GM18508 (cell line): Measurements from ENCODE around the gene DOCK2.
"Not testable (repeated sequence)": the region's sequence is repeated elsewhere in the genome, so short reads cannot be mapped to it uniquely, and the experiment has no call there.

ENCODE experiments used
- ATAC-seq: cut with Tn5 transposase; IDR thresholded peaks from one replicate; pipeline ENCODE4 v1.9.1; 2021; ENCODE audit warnings: moderate number of reproducible peaks; ENCODE audit not compliant: insufficient read depth, unreplicated experiment

Gene DOCK2

DNA sequence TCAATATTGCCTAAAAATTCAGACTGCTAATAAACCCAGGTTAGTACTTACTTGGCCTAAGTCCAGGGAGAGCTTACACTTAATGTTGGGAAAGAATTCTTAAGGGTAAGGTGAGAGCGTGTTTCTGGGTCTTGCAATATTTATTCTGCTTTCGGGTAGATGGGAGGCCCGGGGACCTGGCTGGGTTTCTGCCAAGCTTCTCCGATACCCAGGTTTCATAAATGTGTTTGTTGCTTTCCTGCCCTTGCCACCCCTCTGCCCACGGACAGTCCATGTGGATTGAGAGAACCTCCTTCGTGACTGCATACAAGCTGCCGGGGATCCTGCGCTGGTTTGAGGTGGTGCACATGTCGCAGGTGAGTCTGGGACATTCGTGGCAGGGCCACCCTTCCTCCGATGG, 420.2 kb downstream of the DOCK2 start:
- no peak for ATAC-seq

DNA sequence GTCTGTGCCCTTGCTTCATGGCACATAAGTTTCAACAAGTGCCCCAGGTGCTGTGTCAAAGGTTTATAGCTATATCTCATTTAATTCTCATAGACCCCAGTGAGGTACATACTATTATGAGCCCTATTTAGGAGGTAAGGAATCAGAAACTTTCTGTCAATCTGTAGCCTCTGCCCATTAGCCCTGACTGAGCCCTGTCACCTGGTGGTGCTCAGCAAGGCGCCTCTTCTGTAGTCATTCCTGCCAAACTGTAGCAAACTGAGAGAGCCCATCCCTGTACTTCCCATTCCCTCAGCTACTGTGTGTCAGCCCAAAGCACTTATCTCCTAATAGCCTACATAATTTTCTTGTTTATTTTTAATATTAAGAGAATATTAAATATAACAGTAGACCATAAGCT, 422.1 kb downstream of the DOCK2 start:
- ATAC-seq: no peak

DNA sequence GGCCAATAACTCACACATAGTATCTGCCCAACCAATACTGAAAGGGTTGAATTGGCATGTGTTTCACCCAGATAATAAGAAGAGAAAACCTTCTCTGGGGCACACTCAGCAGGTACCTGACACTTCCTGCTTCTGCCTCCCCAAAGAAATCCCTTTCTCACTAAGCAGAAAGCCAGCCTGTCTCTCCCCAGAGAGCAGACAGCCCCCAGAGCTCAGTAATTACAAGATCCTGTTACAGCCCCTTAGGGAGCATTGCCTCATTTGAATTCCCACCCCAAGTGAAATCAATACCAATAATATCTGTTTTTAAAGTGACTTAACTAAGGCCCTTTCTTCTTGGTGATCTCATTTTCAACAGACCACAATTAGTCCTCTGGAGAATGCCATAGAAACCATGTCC, 430.1 kb downstream of the DOCK2 start:
- ATAC-seq: no peak

DNA sequence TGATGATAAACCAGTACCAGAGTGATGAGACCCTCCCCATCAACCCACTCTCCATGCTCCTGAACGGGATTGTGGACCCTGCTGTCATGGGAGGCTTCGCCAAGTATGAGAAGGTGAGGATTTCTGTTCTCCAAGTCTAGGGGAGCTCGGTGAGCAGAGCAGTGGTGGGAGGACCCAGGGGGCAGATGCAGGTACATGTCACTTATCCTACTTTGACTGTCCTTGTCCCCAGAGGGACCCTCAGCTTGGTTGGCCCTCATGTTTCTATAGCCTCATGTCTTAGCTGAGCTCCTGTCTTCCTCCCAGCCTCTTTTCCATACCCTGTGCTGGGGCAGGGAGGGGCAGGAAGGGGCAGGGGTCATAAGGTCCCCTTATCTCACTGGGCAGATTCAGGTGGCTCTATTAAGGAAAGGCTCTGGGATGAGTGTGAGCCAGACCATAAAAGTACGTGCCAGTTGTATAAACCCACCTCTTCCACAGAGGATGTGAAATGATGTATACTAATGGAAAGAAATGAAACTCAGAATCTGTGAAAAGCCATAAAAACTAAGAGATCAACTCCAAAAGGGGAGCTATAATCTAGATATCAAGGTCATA, 430.6 kb downstream of the DOCK2 start:
- ATAC-seq: no peak

DNA sequence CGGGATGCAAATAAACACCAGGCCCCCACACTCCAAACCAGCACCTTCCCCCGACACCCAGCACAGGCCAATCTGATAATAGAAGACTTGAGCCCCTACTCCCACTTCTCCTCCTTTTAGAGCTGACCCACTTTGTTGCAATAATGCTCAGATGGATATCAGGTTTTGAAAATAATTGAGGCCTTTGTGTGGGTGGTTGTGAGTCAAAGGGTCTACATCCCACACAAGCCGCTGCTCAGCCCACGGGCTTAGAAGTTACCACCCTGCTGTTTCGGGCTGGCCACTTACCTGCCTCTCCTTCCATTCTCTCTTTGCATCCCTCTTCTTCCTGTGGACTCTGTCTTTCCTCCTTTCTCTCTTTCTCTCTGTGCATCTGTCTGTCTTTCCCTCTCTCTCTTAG, 432.4 kb downstream of the DOCK2 start:
- no peak for ATAC-seq

DNA sequence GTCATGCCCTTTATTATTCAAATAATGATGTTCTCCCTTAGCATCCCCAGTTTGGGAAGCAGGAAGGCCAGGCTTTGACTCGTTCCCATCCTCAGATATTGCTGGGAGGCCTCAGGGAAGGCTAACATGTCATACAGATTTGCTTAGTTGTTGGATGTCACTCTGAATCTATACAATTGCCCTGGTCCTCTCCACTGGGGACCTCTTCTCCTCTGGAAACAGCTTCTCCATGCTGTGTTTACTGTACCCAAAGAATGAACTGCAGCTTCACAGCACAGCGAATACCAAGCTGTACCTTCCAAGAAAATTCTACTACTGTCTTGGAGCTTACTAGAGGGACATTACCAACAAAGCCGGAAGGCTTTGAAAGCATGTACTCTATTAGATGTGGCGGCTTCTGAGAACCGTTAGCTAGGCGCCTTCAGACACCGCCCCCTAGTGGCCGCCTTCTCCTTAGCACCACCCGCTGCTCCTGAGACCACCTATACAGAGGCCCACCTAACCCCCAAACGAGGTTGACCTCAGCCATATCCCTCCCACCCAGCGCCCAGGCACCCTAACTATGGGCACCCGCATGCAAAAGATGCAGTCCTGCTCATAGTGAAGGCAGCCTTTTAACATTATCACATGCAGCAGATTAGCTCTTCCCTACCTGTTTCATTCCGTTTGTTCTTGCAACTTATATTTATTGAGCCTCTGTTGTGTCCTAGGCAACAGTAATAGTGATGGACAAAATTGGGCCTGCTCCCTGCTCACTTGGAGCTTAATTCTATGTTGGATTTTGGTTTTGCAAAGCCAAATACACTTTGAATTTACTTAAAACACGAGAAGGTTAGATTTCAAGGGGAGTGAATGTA, 433.7 kb downstream of the DOCK2 start:
- ATAC-seq: no peak

DNA sequence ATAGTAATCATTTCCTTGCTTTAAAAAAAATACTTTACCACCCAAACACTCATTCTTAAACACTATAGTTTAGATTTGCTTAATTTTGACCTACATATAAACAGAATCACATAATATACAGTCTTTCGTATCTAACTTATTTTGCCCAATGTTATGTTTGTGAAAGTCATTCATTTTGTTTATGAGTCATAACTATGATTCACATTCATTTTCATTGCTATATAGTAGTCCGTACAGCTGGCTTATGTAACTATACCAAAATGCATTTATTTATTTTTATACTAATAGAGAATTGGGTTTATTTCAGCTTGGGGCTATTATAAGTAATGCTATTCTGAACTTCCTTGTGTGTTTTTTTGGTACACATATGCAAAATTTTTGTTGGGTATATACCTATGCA, 434.7 kb downstream of the DOCK2 start:
- no peak for ATAC-seq

DNA sequence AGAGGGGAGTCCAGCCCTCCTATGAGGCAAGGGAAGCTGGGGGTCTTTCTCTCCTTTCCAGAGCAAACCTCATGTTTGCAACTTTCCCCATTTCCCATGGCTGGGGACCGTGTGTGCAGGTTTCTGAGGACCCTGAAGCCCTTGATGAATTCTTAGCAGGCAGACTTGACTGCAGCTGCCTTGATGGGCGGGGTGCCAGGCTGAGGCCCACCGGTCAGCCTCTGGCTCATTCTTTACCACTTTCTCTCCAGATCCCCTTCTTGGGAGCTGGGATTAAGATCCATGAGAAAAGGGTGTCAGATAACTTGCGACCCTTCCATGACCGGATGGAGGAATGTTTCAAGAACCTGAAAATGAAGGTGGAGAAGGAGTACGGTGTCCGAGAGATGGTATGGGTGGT, 438.6 kb downstream of the DOCK2 start:
- ATAC-seq: no peak

DNA sequence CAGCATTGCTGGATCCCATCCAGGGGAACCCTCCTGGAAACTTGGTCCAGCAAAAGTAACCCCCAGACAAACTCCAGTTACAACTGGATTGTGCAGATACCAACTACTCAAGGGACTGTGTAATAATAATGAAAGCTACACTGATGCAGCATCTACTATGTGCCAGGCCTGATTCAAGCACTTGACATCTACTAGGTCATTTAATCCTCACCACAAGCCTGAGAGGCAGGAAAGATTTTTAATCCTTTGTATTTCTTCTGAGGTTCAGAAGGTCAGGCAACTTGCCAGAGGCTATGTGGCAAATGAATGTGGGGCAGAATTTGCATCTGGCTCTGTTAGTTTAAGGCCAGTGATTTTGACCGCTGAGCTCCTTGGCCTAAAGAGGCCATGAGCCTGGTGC, 439.1 kb downstream of the DOCK2 start:
- ATAC-seq: no peak

DNA sequence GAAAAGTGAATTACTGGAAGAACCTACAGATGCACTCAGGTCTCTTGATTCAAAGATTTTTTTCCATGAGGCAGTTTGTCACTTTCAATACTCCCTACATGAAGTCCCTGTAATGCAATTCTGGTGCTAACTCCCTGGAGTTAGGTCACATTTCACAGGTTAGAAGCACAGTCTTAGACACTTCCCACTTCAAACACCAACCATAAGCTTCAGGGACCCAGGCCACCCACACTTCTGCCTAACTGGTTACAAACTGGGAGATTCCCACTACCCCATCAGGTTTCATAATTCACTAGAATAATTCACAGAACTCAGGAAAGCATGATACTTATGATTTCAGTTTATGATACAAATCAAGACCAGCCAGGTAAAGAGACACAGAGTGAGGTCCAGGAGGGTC, 439.7 kb downstream of the DOCK2 start:
- ATAC-seq: no peak

DNA sequence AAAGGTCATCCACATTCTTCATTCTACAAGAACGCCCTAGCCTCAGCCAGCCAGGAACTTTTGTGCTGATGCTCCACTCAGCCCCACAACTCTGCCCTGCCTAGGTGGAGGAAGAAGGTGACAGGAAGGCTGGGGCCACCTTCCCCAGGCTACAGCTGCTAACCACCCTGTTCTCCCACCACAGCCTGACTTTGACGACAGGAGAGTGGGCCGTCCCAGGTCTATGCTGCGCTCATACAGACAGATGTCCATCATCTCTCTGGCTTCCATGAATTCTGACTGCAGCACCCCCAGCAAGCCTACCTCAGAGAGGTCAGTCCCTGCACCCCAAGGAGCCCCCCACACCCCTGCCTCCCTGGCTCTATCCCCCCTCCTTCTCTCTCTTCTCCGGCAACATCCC, 440.5 kb downstream of the DOCK2 start:
- no peak for ATAC-seq

DNA sequence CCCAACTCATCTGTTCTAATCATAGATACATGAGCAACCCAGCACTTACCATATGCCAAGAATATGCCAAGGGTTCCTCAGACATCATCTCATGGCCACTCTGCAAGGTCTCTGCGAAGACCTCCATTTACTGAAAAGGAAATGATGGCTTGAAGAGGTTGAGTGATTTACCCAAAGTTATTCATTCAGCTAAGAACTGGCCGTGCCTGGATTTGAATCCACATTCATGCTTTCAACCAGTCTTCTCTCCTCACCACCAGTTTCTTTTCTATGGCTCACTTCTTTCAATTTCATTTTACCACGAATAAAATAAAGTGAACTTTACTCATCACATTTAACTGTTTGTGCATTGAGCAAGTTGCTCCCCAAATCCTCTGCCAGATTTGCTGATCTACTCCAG, 441.4 kb downstream of the DOCK2 start:
- no peak for ATAC-seq

DNA sequence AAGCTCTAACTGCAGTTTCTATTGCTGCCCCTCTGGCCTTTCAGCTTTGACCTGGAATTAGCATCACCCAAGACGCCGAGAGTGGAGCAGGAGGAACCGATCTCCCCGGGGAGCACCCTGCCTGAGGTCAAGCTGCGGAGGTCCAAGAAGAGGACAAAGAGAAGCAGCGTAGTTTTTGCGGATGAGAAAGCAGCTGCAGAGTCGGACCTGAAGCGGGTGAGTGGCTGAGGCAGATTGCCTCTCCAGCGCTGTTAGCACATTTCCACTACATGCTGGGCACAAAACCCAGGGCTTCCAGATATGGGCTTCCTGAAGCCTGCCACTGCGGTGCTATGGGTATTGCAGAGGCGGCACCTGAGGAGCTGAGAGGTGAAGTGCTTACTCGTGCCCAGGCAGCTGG, 441.9 kb downstream of the DOCK2 start:
- no peak for ATAC-seq

DNA sequence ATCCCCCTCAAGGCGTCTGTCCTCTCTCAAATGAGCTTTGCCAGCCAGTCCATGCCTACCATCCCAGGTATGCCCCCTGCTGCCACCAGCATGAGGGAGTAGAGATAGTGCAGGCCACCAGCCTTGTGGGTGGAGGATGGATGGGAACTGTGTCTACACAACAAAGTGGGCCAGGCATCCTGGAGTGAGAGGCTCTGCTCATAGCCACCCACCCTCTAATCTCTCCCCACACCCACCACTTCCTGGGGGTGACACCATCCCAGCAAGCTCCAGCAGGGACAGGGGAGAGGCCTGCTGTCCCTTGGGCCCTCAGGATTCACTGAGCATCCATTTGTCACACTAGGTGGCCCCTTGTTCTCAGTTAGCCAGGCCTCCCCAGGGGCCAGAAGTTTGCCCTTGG, 443.1 kb downstream of the DOCK2 start:
- no peak for ATAC-seq

DNA sequence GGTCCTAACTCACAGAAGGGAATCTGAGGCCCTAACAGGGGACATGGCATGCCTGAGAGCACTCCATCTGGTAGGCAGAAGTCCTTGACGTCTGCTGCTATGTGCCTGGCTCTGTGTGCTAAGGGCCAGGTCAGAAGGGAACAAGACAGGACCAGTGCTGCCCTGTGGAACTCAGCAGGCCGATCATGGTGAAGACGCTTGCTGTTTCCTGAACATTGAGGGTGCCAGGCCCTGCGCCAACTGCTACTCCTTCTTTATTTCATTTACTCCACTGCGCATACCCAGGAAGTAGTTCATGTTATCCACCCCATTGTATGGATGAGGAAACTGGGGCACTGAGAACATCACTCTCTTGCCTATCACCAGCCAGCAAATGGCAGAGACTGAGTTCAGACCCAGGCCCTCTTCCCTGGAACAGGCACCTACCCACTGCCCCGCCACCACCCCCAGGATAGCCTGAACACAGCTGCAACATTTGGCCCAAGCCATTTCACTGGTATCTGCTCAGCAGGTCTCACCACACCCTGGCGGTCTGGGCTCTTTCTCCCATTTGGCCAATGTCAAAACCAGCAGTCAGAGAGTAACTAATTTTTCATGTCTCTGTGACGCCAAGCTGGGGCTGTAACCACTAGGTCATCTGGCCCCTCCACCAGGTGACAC, 443.8 kb downstream of the DOCK2 start:
- no peak for ATAC-seq

DNA sequence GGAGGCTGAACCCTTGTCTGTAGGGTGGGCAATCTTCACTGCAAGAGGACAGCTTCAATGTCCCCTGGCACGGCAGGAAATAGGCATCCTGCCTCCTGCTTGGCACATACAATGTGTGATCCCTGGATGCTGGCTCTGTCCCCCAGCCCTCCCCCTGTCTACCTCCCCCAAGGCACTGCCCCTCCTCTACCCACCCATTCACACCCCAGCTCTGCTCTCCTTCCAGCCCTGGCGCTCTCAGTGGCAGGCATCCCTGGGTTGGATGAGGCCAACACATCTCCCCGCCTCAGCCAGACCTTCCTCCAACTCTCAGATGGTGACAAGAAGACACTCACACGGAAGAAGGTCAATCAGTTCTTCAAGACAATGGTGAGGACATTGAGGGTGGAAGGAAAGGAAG, 444.5 kb downstream of the DOCK2 start:
- no peak for ATAC-seq

DNA sequence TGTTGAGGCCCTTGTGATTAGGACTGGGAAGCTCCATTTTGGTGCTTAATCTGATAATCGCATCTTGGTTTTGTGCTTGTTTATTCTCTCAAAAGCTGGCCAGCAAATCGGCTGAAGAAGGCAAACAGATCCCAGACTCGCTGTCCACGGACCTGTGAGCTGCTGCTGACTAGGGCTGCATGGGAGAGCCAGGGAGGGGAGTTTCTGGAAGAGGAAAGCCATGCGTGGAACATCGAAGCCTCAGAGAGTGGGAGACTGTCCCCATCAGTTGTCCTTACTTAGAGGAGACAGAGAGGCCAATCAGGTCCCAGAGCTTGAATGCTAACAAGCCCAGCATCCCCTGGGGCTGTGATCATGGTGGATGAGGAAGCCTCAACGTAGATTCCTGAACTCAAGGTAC, 445.6 kb downstream of the DOCK2 start:
- no peak for ATAC-seq

DNA sequence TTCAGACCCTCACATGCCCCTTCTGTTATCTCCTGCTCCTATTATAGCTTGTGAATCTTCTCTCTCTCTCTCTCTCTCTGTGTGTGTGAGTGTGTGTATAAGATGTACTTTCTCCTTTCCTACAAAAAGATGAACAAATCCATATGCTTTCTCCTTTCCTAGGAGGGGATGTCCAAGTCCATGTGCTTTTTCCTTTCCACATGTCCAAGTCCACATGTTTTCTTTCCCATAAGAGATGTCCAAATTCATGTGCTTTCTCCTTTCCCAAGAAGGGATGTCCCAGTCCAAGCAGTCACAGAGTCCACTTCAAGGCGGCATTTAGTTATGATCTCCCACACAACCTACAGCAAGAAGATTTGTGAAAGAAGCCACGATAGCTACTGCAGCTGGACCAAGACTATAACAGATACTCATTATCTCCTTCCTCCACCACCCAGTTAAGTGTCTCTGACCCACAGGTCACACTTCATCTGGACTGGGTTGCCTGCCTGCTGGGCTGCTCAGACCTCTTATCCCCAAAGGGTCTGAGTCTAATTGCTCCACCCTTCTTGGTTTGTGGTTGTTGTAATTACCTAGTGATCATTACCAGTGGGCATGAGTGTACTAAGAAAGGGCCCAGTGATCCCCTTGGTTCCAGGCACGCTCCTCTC, 450.2 kb downstream of the DOCK2 start:
- ATAC-seq: no peak

DNA sequence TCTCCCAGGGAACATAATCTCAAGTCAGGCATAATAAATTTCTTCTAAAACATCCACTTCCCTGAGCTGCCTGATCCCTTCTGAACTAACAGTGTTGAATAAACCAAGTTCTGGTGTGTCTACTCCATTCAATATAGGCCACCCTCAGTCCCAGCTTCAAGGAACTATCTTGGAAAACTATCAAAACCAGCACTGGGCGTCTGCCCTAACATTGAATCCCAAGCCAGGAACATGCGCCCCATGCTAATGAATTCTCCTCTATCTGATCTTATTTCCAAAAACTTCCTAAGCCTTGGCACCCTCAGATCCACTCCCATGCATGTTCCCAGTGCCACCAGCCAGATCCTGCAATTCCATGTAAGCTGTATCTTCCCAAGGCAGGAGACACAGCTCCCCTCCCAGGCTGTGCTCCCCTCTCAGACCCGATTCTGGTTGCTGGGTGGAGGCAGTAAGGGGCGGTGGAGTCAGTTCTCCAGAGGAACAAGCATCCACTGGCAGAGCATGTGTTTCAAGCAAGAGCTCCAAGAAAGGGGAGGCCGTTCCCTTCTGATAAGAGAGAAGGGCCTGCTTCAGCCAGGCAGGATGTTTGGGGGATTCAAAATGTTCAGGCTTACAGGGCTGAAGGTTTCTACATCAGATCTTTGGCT, 455.5 kb downstream of the DOCK2 start:
- no peak for ATAC-seq

DNA sequence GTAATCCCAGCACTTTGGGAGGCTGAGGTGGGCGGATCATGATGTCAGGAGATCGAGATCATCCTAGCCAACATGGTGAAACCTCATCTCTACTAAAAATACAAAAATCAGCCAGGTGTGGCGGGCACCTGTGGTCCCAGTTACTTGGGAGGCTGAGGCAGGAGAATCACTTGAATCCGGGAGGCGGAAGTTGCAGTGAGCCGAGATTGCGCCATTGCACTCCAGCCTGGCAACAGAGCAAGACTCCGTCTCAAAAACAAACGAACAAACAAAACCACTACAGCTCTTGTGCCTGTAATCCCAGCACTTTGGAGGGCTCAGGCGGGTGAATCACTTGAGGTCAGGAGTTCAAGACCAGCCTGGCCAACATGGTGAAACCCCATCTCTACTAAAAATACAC, 457.3 kb downstream of the DOCK2 start:
- not testable (repeated sequence) for ATAC-seq

DNA sequence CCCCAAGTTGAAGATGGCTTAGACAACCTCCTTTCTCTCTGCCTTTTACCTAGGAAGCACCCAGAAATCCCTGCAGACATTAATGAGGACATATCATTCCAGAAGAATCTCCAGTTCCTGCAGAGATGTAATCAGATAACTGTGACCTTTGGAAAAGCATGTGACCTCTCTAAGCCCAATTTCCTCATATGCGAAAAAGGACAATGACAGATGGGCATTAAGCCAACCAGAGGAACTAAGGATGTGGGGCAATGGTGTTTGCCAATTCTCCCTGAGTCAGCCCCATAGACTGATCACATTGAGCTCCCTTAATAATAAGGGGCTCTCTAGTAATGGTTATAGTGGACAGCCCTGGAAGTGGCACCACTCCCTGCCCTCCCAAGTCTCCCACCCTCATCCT, 458.6 kb downstream of the DOCK2 start:
- ATAC-seq: no peak
